Measurements from ENCODE around the gene TICAM1.
A peak's percentile ranks its signal among the peaks of the same experiment; 100 is the strongest.
"Not testable (repeated sequence)": the region's sequence is repeated elsewhere in the genome, so short reads cannot be mapped to it uniquely, and the experiment has no call there.

Gene TICAM1

GRCh38 chr19:4844348-4845179, 13.1 kb upstream of the TICAM1 start:
- DNase-seq, result no peak

GRCh38 chr19:4843647-4843965, 12.1 kb upstream of the TICAM1 start:
- no peak for DNase-seq

DNA sequence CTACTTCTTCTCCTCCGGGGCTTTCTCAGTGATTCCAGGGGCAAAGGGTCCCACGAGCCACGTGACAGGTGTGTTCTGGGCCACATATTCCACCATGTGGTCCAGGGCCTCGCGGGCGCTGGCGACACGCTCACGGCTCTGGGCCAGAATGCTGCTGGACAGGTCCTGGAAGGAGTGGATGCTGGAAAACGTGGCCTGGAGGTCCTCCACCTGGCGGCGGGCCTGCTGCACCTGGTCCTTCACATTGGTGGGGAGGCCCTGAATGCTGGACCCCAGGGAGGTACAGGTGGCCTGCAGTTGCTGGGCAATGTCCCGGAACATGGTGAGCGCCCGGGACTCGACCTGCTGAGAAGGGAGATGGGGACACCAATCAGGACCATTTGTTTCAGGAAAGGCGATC, 7.7 kb upstream of the TICAM1 start:
- no peak for DNase-seq

GRCh38 chr19:4832776-4833175, 1.3 kb upstream of the TICAM1 start:
- no peak for DNase-seq

DNA sequence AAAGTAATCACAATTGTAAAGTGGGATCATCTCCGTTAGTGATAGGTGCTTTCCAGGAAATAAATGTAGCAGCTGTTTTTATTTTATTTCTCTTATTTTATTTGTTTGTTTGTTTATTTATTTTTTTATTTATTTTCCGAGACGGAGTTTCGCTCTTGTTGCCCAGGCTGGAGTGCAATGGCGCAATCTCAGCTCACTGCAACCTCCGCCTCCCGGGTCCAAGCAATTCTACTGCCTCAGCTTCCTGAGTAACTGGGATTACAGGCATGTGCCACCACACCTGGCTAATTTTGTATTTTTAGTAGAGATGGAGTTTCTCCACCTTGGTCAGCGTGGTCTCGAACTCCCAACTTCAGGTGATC, 448 bp upstream of the TICAM1 start:
- not testable (repeated sequence) for DNase-seq

DNA sequence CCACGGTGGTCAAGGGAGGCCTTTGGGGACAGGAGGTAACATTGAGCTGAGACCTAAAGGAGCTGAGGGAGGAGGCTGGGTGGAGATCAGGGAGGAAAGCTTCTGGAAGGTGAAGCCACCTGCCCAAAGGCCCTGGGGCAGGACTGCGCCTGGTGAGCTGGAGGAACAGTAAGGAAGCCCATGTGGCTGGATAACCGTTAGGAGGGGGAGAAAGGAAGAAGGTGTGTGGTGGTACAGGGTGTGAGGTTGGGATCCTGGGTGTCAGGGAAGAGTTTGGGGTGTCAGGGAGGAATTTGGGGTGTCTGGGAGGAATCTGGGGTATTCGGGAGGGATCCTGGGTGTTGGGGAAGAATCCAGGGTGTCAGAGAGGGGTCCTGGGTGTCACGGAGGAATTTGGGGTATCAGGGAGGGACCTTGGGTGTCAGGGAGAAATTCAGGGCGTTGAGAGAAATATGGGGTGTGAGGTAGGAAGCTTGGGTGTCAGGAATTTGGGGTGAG, 695 bp downstream of the TICAM1 start:
- no peak for DNase-seq

DNA sequence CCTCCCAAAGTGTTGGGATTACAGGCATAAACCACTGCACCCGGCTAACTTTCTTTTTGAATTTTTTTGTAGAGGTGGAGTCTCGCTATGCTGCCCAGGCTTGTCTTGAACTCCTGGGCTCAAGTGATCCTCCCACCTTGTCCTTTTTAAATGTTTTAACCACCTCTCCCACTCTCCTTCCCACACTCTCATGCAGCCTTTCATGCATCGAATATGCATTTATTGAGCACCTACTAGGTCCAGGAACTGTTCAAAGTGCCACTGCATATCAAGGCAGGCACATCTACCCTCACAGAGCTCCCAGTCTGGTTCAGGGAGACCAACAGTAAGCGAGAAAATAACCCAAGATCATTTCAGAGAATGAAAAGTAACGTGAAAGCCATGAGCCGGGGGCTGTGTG, 1.2 kb downstream of the TICAM1 start:
- DNase-seq, result no peak

GRCh38 chr19:4829001-4829712, 2.4 kb downstream of the TICAM1 start:
- DNase-seq, result no peak

GRCh38 chr19:4823577-4823976, 7.9 kb downstream of the TICAM1 start:
- no peak for DNase-seq

DNA sequence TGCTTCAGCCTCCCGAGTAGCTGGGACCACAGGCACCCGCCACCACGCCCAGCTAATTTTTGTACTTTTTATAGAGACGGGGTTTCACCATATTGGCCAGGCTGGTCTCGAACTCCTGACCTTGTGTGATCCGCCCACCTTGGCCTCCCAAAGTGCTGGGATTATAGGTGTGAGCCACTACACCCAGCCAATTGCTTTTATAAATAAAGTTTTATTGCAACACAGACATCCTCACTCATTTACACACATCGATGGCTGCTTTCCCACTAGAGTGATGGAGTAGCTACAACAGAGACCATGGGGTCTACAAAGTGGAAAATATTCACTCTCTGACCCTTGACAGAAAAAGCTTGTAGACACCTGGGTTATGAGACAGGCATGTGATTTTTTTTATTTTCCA, 9.2 kb downstream of the TICAM1 start:
- DNase-seq, result not testable (repeated sequence)

DNA sequence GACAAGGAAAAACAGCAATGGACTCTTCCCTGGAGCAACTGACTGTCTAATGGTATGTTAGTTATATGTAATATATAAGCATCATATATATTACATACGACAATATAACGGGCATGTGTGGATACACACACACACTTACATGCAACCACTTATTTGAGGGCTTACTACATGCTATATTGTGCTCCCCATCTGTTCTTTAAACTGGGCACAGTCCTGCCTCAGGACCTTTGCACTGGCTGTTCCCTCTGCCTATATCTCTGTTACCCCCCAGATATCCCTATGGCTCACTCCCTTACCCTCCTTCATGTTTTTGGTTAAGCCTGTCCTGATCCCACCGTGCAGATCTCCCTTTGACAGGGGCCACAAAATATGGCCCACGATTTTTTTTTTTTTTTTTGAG, 10.2 kb downstream of the TICAM1 start:
- no peak for DNase-seq

DNA sequence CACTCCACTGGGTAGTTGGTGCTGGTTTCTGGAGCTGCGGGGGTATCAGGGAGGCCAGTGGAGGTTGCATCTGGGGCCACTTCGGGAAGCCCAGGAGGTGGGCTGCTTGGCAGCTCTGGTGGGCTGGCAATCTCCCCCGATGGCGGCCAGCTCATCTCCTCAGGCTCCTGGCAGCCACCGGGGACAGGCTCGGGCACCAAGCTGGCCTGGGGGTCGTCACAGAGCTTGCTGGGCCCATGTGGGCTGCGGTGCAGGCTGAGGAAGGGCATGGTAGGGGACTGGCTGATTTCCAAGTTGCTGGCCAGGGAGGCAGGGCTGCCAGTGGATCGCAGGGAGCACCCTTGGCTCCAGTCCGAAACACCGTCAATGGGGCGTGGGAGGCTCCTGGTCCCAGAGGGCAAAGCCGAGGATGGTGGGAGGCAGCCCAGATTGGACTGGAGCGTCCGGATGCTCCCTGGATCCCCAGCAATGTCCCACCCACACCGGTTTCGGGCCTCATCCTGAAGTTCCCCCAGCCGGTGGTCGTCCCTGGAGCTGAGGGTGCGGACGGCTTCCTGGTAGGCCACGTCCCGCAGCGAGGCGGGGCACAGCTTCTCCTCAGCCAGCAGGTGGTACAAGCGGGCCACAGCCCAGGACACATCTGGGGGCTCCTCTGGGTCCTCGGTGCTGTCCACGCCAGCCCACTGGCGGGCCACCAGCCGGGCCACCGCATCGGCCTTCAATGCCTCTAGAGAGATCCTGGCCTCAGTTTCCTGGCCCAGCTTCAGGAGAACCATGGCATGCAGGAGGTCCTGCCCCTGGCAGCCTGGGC, 13.8 kb downstream of the TICAM1 start:
- DNase-seq, result no peak

DNA sequence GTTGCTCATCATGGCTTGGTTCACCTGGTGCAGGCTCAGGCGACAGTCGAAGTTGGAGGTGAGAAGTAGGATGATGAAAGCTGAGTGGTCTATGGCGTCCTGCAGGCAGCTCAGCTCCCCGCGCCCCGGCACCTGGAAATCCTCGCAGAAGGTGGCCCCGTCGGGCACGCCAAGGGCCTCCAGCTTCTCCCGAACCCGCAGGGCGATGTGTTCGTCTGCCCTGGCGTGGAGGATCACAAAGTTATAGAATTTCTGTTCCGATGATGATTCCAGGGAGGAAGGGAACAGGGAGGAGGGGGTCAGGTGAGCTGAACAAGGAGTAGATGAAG, 14.6 kb downstream of the TICAM1 start:
- DNase-seq, result no peak

GRCh38 chr19:4816202-4816949, 15.1 kb downstream of the TICAM1 start:
- no peak for DNase-seq

GRCh38 chr19:4815426-4816201, 15.9 kb downstream of the TICAM1 start:
- DNase-seq, result peak; percentile 82

DNA sequence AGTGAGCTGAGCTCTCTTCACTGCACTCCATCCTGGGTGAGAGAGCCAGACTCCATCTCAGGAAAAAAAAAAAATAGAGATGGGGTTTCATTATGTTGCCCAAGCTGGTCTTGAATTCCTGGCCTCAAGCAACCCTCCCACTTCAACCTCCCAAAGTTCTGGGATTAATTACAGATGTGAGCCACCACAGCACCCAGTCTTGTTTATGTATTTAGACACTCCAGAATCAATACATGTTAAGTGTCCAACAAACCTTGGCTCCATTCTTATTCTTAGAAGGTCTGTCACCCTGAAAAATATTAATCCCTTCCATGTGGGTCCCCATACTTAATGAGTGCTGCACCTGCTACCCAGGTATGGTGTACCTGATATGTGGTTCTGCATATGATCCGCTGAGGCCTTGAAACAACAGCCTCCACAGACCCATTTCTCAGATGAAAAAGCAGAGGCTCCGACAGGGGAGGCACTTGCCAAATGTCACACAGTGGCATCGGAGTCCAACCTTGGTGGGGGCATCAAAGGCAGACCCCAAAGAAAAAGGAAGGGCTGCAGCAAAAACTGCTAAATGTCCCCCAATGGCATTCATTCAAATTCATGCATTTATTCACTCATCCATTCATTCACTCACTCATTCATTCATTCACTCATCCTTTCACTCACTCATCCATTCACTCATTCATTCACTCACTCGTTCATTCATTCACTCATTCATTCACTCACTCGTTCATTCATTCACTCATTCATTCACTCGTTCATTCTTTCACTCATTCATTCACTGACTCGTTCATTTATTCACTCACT, 16.7 kb downstream of the TICAM1 start:
- no peak for DNase-seq

DNA sequence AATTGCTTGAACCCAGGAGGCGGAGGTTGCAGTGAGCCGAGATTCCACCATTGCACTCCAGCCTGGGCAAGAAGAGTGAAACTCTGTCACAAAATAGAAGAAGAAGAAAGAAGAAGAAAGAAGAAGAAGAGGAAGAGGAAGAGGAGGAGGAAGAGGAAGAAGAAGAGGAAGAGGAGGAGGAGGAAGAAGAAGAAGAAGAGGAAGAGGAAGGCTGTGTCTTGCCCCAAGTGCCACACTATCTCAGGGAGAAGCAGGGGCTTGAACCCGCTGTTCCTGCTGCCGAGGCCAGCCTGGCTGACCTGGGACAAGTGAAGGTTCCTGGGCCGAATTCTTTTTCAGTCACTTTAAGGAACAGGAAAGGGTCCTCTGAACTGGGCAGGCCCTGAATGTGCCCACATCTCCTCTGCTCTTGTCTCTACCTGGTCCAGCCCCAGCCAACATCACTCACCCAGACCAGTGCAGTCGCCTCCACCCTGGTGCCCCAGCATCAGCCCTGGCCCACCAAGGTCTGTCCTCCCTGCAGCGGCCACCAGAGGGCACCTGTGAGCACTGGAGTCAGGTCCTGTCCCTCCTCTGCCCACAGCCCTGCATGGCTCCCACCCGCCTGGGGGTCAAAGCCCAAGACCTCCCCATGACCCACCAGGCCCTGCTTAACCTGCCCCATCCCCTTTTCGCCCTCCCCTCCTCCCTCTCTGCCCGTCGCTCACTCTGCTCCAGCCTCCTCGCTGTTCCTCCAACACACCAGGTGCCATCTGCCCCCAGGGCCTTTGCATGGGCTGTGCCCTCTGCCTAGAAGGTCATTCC, 20.0 kb downstream of the TICAM1 start:
- no peak for DNase-seq

DNA sequence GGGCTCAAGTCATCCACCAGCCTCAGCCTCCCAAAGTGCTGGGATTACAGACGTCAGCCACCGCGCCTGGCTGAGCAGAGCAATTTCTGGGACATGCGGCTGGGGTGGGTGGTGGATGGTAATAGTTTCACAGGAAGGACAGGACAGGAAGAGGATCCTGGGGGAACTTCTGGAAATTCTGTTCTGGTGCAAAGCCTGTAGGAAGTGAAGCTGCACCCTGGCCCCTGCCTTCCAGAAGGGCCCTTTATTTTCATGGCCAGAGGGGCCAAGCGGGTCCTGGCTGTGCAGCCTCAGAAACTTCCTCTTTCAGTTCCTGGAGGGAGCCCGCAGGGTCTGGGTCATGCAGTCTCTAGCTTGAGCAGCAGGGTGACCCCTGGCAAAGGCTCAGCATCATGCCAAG, 24.3 kb downstream of the TICAM1 start:
- DNase-seq, result no peak

GRCh38 chr19:4806384-4806783, 25.1 kb downstream of the TICAM1 start:
- DNase-seq, result no peak

GRCh38 chr19:4805140-4805539, 26.4 kb downstream of the TICAM1 start:
- not testable (repeated sequence) for DNase-seq
